Measurements from ENCODE around the gene SEC22A.
A peak's percentile ranks its signal among the peaks of the same experiment; 100 is the strongest.

Gene SEC22A, protein sequence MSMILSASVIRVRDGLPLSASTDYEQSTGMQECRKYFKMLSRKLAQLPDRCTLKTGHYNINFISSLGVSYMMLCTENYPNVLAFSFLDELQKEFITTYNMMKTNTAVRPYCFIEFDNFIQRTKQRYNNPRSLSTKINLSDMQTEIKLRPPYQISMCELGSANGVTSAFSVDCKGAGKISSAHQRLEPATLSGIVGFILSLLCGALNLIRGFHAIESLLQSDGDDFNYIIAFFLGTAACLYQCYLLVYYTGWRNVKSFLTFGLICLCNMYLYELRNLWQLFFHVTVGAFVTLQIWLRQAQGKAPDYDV

DNA sequence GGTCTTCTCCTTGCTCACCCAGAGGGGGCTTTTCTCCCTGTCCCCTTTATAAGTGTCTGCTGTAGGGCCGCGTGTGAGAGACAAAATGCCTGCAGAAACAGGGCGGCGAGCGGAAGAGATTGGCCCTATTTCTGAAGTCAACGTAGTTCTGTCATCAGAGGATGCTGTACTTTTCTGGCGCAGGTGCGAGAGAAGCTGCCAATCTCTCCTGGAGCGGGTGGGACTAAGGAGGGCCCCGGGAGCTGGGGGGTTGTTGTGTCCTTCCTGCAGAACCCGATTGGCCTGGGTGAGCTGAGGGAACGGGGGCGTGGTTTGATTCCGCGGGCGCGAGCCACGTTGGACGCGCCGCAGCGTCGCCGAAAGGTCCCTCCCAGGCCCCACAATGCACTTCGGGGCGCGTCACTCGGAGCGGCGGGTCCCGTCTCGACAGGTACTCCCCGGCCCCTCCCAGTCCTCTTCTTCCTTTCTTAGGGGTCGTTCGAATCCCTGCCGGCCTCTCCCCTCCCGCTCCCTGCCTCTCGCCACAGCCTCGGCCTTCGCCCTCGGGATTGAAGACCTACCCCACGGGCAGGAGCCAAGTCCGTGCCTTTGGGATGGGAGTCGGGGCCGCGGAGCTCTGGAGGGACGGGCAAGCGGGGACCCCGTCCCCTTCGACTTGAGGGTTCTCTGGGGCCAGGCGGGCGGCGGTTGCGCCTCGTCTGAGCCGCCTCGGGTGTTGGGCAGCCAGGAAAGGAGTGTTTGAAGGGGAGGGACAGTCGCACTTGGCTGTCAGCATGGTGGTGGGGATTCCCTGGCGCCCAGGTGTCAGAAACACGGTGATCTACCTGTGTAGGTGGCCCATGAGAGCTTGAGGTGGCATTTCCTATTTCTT is at the start of gene SEC22A:
Gene SEC22A, plus strand, starts transcription at position 387 of the 871 bp plus-strand sequence. CDS start 7,275 bp downstream, outside the sequence.
- DNase-seq = peak; percentile 79

DNA sequence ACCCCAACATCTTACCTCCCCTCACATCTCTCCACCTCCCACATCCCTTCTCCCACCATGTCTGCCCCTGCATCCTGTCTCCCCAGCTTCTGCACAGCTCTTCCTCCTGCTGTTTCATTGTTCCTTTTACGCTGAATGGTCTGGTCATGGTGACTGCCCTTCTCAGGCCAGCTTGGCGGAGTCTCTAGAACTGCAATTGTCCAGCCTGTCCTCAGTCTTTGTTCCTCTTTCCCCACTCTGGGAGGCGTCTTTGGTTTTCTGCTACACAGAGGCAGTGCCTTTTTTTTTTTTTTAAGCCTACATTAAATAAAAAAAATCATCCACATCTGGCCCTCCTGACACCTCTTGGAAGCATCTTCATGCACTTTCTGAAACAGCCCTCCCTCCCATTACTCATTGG is 49.1 kb upstream of the SEC22A start:
- no peak for DNase-seq

DNA sequence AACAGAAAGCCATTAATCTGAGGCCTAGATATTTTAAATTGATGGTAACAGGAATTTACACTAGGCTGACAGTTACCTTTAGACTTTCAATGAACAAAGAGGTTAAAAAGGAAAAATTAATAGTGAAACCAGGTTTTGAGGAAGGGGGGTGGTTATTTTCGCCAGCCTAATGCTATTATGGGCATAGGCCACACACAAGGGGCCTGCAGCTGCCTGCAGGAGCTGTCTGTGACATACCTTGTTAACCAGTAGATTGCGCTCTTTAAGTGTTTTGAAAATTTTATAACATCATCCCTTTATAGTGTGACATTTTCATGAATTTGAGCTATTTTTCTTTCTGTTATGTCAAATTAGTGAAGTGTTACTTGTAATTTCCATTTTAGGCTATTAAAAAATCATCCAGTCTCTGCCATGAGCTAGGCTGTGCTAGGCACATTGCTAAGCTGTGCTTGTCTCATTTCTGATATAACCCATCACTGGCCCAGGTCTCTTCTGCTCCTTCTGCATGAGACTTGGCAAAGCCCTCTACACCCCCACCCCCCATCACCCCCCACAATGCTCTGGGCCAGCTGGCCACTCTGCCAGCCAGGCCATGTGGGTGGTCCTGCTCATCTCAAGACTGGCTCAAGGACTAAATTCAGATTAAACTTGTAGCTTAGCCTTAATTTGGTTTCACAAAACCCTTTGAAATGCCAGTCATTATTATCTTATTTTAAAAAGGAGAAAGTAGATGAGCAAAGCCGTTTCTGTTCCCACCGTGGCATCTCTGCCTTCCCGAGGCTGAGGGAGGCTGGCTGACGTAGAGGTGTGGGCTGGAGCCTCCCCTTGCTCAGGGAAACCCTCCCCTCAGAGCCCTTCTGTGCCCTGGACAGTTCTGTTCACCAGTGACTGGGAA is 48.4 kb upstream of the SEC22A start:
- DNase-seq = no peak

DNA sequence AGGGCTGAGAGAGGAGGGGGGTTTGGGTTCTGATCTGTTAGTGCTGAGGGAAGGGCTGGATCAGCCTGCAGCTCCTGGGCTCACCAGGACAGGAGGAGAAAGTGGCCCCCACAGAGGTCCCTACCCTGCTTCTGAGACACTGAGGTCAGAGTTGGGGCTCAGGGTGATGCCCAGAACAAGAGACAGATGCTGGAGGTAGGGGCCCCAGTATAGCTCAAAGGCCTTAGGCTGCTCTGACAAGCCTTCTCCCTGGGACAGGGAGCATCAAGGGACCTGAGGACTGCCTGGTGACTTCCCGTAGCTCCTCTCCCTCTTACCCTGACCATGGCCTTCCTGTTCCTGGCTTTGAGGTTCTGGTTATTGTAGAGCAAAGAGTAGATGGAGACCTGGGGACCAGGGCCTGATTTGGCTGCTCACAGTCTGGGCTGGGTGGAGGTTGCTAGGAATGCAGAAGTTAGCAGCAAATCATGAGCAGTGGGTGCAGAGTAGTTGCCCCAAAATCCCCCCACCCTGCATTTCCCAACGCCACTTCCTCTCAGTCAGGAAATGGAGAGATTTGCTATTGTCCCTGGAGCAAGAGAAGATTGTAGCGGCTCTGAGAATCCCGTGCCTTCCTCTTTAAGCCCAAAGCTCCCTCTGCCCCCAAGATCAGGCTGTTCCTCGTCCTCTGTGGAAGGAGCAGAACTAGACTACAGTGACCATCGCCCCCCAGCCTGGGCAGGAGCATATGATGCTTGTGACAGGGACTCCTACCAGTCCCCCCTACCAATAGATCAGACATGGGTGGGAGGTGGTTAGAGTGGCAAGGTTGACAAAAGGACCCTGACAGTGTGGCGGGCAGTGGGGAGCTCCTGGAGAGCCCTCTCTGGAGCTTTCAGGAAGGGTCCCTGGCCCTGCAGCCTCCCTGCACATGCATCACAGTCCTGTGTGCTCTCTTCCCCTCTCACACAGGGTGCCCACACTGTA is 47.4 kb upstream of the SEC22A start:
- DNase-seq = no peak

DNA sequence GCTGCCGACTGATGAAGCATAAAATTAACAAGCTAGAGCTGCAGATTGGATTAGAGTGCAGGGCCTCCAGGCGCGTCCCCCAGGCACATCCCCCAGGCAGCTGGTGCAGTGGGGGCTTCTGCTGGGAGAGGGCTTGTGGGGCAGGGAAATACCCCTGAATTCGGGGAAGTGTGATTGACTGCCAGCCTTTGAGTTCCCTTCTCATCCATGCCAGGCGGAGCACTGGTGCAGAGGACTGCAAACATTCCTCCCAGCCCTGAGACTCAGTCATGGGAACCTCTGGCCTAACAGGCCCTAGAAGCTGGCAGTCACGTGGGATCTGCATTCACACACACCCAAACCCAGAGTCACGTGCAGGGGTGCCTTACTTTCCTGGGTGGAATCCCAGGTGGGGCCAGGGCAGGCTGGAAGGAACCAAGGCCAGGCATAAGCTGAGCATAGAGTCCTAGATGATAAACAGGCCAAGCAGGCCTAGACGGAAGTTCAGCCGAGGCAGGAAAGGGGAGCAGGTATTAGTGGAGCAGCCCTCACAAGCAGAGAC is 46.2 kb upstream of the SEC22A start:
- no peak for DNase-seq

DNA sequence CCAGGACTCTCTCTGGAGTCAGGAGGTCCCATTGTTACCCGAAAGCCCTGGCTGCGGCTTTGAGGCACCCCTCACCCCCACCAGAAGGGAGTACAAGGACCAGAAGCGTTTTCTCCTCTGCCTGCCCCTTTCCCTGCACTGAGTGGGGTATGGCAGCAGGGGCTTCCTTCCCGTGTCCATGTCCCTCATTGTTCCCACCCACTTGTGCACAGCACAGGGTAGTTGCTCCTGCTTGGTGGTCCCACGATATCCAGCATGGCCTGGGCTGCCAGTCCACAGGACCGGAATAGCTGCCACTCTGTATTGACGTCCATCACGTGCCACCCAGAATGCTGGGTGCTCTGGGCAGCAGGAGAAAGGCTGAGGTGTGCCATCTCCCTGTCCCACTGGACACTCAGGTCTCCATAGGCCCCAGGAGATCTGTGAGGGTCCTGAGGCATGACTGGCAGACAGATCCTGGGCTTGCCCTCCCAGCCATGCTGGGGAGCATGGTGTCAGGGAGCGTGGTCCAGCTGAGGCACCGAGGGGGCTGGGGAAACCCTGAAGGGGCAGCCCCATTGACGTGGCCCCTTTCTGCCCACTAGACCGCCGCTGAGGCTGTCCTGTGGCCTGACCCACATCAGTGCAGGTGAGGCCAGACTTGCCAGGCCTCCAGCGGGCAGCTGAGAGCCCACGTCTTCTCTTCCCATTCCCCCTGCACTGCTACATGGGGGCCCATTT is 45.3 kb upstream of the SEC22A start:
- DNase-seq = no peak

DNA sequence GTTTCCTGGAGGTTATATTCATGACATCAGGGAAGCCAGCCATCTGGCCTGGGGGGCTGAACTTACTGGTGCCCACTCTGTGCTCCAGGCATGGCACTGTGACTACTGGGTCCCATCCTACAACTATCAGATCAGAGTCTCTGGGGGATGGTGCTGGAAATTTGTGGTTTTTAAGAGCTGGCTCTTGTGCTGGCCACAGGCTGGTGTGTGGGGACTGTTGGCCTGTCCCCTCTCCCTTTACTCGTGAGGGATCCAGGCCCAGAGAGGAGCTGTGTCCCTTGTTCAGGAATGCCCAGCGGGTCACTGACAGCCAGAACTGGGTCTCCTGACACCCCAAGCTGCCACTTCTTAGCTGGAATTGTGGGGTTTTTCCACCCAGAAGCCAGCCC is 44.5 kb upstream of the SEC22A start:
- DNase-seq = no peak

DNA sequence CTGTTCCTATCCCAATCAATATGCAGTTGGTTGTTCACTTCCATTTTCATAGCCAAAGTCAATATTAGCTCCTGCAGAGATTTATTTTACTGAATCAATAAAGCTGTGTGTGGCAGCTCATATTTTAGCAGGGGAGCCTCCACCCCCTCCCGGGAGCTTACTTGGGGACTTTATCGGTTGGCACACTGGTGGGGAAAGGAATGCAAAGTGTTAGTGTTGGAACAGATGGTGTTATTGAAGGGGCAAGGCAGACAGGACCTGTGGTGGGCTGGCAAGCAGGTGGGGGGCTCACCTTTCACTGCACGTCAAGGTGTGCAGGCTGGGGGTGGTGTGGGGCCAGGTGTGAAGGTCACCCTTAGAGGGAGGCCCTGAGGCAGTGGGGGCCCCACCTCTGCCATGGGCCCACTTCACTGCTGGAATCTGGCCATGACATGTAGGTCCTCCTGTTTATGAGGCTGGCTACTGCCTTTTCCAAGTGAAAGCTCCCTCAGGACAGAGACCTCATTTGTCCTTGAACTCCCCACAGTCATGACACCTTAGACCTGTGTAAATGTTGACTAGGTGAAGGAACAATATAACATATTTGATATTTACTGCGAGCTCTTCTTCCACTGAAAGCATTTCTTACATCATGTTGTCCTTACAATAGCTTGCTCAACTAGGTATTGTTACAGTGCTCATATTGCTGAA is 44.0 kb upstream of the SEC22A start:
- no peak for DNase-seq

DNA sequence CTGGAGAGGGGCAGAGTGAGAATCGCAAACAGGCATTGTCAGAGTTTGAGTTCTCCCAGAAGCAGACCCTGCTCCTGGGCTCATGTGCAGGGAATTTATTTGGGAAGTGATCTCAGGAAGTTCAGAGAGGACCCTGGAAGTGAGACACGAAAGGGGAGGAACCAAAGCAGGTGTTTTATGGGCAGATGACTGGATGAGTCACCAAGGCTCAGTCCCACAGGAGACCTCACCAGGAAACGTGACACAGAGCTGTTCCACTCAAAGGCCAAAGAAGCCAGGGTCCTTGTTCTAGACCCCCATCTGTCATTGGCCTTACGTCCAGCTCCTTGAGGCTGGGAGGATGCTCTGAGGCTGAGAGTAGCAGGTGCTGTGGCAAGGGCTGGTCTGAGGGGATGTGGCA is 43.4 kb upstream of the SEC22A start:
- DNase-seq = no peak

DNA sequence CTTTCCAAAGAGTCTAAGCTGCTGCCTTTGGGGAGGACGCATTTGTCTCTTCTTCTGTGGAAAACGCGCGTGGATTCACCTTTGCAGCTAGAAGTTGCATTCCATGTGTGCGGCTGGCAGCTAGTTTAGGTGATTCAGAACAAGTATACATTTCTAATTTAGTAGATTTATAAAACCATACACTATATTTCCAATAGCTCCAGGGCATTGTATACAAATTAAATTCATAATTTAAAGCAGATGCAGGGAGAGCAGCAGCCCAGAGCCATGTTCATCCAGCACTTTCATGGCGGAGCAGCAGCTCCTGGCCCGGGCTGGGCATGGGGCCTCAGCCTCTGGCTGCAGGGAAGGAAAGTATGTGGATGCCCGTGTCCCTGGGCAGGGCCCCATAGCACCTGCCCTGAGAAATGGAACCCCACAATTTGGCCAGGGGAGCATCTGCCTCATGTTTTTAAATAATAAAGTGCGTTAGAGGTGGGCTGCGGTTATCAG is 42.8 kb upstream of the SEC22A start:
- DNase-seq = no peak

DNA sequence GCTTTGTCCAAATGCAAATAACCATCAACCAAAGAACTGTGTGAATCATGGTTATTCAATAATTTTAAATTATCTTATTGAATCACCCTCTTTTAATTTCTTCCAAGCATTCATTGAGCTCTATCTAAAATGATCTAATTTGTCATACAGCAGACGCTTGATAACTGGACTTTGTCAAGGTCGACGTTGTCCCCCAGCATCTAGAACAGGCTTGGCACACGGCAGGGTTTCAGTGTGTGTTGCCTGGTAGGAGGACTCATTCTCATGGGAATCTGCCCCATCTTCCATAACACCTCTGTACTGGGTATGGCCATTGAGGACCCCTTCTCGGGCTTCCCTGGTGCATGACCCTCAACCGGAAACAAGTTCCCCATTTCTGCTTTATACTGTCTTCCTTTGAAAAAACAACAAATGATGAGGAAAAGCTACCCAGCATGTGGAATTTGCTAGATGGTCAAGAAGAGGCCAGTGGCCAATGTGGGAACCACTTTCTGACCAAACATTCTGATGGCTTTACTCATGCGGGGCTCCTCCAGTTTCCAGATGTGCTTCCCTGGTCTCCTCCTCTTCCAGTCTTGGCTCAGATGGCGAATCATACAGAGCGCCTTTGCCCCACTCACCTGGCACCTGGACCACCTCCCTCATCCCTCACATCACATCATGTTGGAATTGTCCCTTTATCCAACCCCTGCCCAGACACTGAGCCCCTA is 41.7 kb upstream of the SEC22A start:
- no peak for DNase-seq

DNA sequence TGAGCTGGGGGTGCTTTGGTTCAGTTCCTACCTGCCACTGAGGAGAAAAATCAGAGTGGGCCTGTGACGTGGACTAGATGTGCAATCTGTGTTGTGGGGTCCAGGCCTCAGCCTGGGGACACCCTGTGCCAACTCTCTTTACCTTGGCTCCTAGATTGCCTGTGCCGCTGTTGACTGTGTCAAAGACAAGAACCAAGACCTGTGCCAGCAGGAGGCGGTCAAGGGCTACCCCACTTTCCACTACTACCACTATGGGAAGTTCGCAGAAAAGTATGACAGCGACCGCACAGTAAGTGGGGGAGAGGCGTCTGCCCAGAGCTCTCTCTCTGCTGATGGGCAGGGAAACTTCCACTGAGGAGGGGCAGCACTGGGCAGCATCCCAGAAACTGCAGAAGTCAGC is 40.6 kb upstream of the SEC22A start:
- no peak for DNase-seq

DNA sequence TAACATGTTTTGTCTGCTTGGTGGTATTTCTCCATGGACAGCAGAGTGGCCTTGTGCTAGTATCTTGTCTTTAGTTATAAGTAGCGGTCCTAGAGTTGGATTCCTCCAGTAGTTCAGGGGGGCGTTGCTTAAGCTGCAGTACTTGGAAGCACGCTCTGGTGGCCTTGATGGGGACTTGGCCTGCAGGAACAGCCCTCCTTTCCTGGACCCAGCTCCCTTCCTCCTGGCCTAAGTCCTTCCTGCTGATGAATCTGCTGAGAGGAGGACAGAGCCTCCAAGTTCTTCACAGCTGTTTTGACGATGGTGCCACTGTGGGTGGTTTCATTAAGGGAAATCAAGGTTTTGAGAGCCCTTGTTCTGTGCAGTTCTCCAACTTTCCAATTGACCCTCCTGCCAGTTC is 38.6 kb upstream of the SEC22A start:
- no peak for DNase-seq

DNA sequence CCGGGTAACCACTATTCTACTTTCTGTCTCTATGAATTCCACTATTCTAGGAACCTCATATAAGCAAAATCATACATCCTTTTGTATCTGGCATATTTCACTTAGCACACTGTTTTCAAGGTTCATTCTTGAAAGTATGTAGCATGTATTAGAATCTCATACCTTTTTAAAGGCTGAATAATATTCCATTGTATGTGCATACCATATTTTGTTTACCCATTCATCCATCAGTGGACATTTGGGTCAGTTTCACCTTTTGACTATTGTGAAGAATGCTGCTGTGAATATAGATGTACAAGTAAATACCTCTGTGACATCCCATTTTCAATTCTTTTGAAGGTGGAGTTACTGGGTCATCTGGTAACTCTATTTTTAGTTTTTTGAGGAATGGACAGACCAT is 36.6 kb upstream of the SEC22A start:
- no peak for DNase-seq

DNA sequence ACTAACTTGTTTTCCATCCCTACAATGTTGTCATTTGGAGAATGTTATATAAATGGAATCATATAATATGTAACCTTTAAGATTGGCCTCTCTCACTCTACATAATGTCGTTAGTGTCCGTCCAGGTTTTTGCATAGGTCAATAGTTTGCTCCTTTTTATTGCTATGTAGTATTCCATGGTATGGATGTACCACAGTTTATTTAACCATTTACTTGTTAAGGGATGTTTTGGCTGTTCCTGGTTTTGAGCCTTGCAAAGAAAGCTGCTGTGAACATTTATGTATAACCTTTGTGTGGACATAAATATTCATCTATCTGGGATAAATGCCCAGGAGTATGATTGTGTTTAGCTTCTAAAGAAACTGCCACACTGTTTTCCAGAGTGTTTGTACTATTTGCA is 34.1 kb upstream of the SEC22A start:
- no peak for DNase-seq

DNA sequence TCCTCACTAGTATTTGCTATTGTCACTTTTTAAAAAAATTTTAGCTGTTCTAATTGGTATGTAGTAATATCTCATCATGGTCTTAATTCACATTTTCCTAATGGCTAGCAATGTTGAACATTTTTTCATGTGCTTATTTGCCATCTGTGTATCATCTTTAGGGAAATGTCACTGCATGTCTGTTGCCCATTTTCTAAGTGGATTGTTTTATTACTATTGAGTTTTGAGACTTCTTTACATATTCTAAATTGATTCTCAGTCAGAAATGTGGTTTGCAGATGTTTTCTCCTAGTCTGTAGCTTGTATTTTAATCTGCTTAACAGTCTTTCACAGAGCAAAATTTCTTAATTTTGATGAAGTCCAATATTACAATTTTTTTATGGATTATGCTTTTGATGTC is 33.6 kb upstream of the SEC22A start:
- no peak for DNase-seq

DNA sequence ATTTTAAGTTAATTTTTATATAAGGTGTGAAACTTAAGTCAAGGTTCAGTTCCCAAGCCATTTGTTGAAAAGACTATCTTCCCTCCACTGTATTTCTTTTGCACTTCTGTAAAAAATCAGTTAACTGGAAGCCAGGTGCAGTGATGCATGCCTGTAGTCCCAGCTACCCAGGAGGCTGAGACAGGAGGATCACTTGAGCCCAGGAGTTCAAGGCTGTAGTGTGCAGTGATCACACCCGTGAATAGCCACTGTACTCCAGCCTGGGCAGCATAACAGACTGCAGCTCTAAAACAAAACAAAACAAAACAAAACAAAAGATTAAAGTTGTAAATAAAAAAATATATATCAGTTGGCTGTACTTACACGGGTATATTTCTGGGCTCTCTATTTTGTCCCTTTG is 33.1 kb upstream of the SEC22A start:
- DNase-seq = no peak

DNA sequence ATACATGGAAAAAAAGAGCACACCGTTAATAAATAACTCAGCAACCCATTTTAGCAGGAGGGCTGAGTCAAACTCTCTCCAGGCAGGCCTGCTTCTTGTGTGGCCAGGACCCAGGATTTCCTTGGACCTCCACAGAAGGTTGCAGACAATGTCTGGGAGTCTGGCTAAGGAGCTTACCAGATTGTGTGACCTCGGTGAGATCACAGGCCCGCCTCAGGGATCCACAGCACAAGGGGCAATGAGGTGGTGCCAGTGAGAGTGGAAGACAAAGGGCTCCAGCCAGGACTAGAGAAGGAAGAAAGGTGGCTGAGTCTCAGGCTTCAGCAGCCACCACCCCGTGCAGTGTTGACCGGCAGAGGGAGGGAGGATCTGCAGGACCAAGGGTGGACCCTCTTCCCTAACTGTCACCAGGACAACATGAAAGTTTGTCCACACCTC is 32.2 kb upstream of the SEC22A start:
- DNase-seq = no peak

DNA sequence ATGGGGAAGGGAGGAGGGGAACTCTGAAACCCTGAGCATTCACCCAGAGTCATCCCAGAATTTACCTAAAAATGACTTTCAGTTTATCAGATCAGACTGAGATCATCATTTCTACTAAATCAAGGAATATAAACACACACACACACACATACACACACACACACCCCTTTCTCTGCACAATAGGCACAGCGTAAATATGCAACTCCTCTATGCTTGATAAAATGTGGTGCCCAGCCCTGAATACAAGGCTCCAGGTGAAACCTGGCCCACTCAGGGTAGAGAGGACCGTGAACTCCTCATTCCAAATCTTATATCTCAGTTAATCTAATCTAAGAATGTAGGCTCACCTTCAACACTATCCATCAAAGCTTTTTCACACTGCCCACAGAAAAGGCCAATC is 31.8 kb upstream of the SEC22A start:
- DNase-seq = no peak

DNA sequence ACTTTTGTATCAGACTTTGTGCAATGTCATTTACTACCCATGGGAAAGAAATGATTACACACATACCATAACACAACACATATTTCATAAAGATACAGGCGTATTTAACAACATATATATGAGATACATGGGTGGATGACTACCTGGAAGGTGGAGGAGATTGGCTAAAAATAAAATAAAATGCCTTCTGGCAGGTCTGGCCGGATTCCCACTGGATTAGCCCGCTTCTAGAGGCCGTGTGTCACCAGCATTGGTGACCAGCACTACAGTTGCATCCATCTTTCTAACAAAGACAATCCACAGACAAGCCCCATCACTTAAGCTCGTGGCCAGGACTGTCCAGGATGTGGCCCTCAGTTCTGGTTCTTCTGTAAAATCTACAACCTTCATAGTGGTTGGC is 21.0 kb upstream of the SEC22A start:
- DNase-seq = no peak

Data from amniotic stem cell (primary cell).